ENCODE results near the gene GULP1. TPM values are rescaled to one million over a fixed set of nuclear protein-coding genes. Genes with fewer than 3 reads are reported as not detected.
"Not testable (repeated sequence)": the region's sequence is repeated elsewhere in the genome, so short reads cannot be mapped to it uniquely, and the experiment has no call there.

Gene GULP1
- polyA plus RNA-seq, 1 donor from 2014 or later = not detected

- not testable (repeated sequence) for H3K36me3 Mint-ChIP-seq, H3K27me3 Mint-ChIP-seq
Observed at GRCh38 chr2:188559455-188559854, 267.8 kb downstream of the GULP1 start.

GRCh38 chr2:188561473-188561979 lies 269.9 kb downstream of the GULP1 start:
- H3K9me3 Mint-ChIP-seq = peaks cover 3 to 8% (median 6%) of the 10 kb centered on the region in 3 donors
- H3K4me1 Mint-ChIP-seq = no peaks in the 10 kb centered on the region
- peaks cover 1% of the 10 kb centered on the region for H3K36me3 Mint-ChIP-seq
- H3K4me3 Mint-ChIP-seq = no peak overlapping the region
- no peak overlapping the region for H3K27ac Mint-ChIP-seq
- no peaks in the 10 kb centered on the region for H3K27me3 Mint-ChIP-seq

More at GRCh38 chr2:188559455-188559854, 267.8 kb downstream of the GULP1 start:
- H3K9me3 Mint-ChIP-seq, H3K4me1 Mint-ChIP-seq, H3K27ac Mint-ChIP-seq, H3K4me3 Mint-ChIP-seq: not testable (repeated sequence)

GRCh38 chr2:188569431-188570165 lies 277.9 kb downstream of the GULP1 start:
- H3K36me3 Mint-ChIP-seq = no peaks in the 10 kb centered on the region
- H3K4me1 Mint-ChIP-seq = no peaks in the 10 kb centered on the region
- H3K4me3 Mint-ChIP-seq = no peak overlapping the region
- no peak overlapping the region for H3K27ac Mint-ChIP-seq
- H3K9me3 Mint-ChIP-seq = no peaks in the 10 kb centered on the region
- H3K27me3 Mint-ChIP-seq = no peaks in the 10 kb centered on the region

GRCh38 chr2:188570370-188570769 lies 278.7 kb downstream of the GULP1 start:
- H3K4me1 Mint-ChIP-seq = no peaks in the 10 kb centered on the region
- no peaks in the 10 kb centered on the region for H3K36me3 Mint-ChIP-seq
- peaks cover 0 to 4% (median 0%) of the 10 kb centered on the region in 3 donors for H3K9me3 Mint-ChIP-seq
- H3K27ac Mint-ChIP-seq = no peak overlapping the region
- no peak overlapping the region for H3K4me3 Mint-ChIP-seq
- no peaks in the 10 kb centered on the region for H3K27me3 Mint-ChIP-seq

- H3K9me3 Mint-ChIP-seq = peaks cover 0 to 9% (median 0%) of the 10 kb centered on the region in 3 donors
- no peak overlapping the region for H3K4me3 Mint-ChIP-seq
- H3K27me3 Mint-ChIP-seq = no peaks in the 10 kb centered on the region
- no peak overlapping the region for H3K27ac Mint-ChIP-seq
- H3K4me1 Mint-ChIP-seq = no peaks in the 10 kb centered on the region
- no peaks in the 10 kb centered on the region for H3K36me3 Mint-ChIP-seq
Observed at GRCh38 chr2:188571543-188572303, 280.0 kb downstream of the GULP1 start.

GRCh38 chr2:188572592-188572991 lies 280.9 kb downstream of the GULP1 start:
- no peak overlapping the region for H3K4me3 Mint-ChIP-seq
- H3K9me3 Mint-ChIP-seq = peaks cover 0 to 14% (median 0%) of the 10 kb centered on the region in 3 donors
- no peak overlapping the region for H3K27ac Mint-ChIP-seq
- no peaks in the 10 kb centered on the region for H3K36me3 Mint-ChIP-seq
- no peaks in the 10 kb centered on the region for H3K4me1 Mint-ChIP-seq
- H3K27me3 Mint-ChIP-seq = no peaks in the 10 kb centered on the region

- Mint-ChIP-seq H3K27ac (no peak overlapping the region), H3K4me3 (no peak overlapping the region), H3K36me3 (no peaks in the 10 kb centered on the region), H3K4me1 (no peaks in the 10 kb centered on the region), H3K9me3 (peaks cover 0 to 14% (median 0%) of the 10 kb centered on the region in 3 donors), H3K27me3 (no peaks in the 10 kb centered on the region)
Observed at GRCh38 chr2:188573453-188573852, 281.8 kb downstream of the GULP1 start.

- H3K9me3 Mint-ChIP-seq = peaks cover 0 to 14% (median 0%) of the 10 kb centered on the region in 3 donors
- no peak overlapping the region for H3K4me3 Mint-ChIP-seq
- no peak overlapping the region for H3K27ac Mint-ChIP-seq
- H3K27me3 Mint-ChIP-seq = no peaks in the 10 kb centered on the region
- H3K36me3 Mint-ChIP-seq = no peaks in the 10 kb centered on the region
- no peaks in the 10 kb centered on the region for H3K4me1 Mint-ChIP-seq
Observed at GRCh38 chr2:188576006-188576405, 284.3 kb downstream of the GULP1 start.

GRCh38 chr2:188576651-188577050 lies 285.0 kb downstream of the GULP1 start:
- Mint-ChIP-seq H3K9me3 (peaks cover 0 to 14% (median 0%) of the 10 kb centered on the region in 3 donors), H3K4me3 (no peak overlapping the region), H3K36me3 (no peaks in the 10 kb centered on the region), H3K27ac (no peak overlapping the region), H3K4me1 (no peaks in the 10 kb centered on the region), H3K27me3 (no peaks in the 10 kb centered on the region)

GRCh38 chr2:188577231-188577630 lies 285.6 kb downstream of the GULP1 start:
- Mint-ChIP-seq H3K27ac (no peak overlapping the region), H3K27me3 (no peaks in the 10 kb centered on the region), H3K9me3 (peaks cover 0 to 14% (median 0%) of the 10 kb centered on the region in 3 donors), H3K4me1 (no peaks in the 10 kb centered on the region), H3K4me3 (no peak overlapping the region), H3K36me3 (no peaks in the 10 kb centered on the region)

- Mint-ChIP-seq H3K4me1 (no peaks in the 10 kb centered on the region), H3K4me3 (no peak overlapping the region), H3K27ac (peak overlapping the region in 1 of 3 donors; percentile 57), H3K36me3 (no peaks in the 10 kb centered on the region), H3K27me3 (no peaks in the 10 kb centered on the region), H3K9me3 (peaks cover 0 to 7% (median 0%) of the 10 kb centered on the region in 3 donors)
Observed at GRCh38 chr2:188580738-188581137, 289.1 kb downstream of the GULP1 start.

- Mint-ChIP-seq H3K9me3 (peaks cover 0 to 2% (median under 1%) of the 10 kb centered on the region in 3 donors), H3K36me3 (no peaks in the 10 kb centered on the region), H3K4me1 (no peaks in the 10 kb centered on the region), H3K27me3 (no peaks in the 10 kb centered on the region), H3K27ac (no peak overlapping the region), H3K4me3 (no peak overlapping the region)
Observed at GRCh38 chr2:188582211-188582610, 290.5 kb downstream of the GULP1 start.

- no peaks in the 10 kb centered on the region for H3K4me1 Mint-ChIP-seq
- no peaks in the 10 kb centered on the region for H3K36me3 Mint-ChIP-seq
- H3K4me3 Mint-ChIP-seq = no peak overlapping the region
- peaks cover 0 to 2% (median 0%) of the 10 kb centered on the region in 3 donors for H3K9me3 Mint-ChIP-seq
- H3K27ac Mint-ChIP-seq = no peak overlapping the region
- no peaks in the 10 kb centered on the region for H3K27me3 Mint-ChIP-seq
Observed at GRCh38 chr2:188588235-188588634, 296.6 kb downstream of the GULP1 start.

GRCh38 chr2:188596054-188596453 lies 304.4 kb downstream of the GULP1 start:
- Mint-ChIP-seq H3K27ac (no peak overlapping the region), H3K4me1 (no peaks in the 10 kb centered on the region), H3K27me3 (no peaks in the 10 kb centered on the region), H3K4me3 (no peak overlapping the region), H3K9me3 (no peaks in the 10 kb centered on the region), H3K36me3 (no peaks in the 10 kb centered on the region)

- H3K4me1 Mint-ChIP-seq = no peaks in the 10 kb centered on the region
- H3K27ac Mint-ChIP-seq = no peak overlapping the region
- no peaks in the 10 kb centered on the region for H3K27me3 Mint-ChIP-seq
- H3K9me3 Mint-ChIP-seq = no peaks in the 10 kb centered on the region
- H3K4me3 Mint-ChIP-seq = no peak overlapping the region
- no peaks in the 10 kb centered on the region for H3K36me3 Mint-ChIP-seq
Observed at GRCh38 chr2:188598551-188598950, 306.9 kb downstream of the GULP1 start.
